ENCODE measurements around the gene GATAD2A. TPM values are rescaled to one million over a fixed set of nuclear protein-coding genes. Genes with fewer than 3 reads are reported as not detected.
A peak's percentile ranks its signal among the peaks of the same experiment; 100 is the strongest.

GATAD2A gene
- total RNA-seq, 1 donor from 2014 or later: 163 TPM

- Histone ChIP-seq H3K36me3 (ENCODE audit: insufficient read depth, low read length) (no peaks in the 10 kb centered on the region), H3K4me1 (ENCODE audit: insufficient read depth, low read length) (peaks cover 24% of the 10 kb centered on the region), H3K4me2 (ENCODE audit: low read length) (no peak overlapping the region), H3K4me3 (ENCODE audit: insufficient read depth, low read depth, low read length) (no peak overlapping the region), H3K79me2 (ENCODE audit: insufficient read depth, low read length) (peaks cover 94% of the 10 kb centered on the region), H2AFZ (ENCODE audit: low read depth, low read length) (no peak overlapping the region), H4K20me1 (ENCODE audit: insufficient read depth, low read length) (peaks cover 58% of the 10 kb centered on the region), H3K9ac (ENCODE audit: low read length) (no peak overlapping the region), H3K27ac (ENCODE audit: low read depth, low read length) (no peak overlapping the region), H3K9me3 (ENCODE audit: insufficient read depth, low read depth, low read length) (no peaks in the 10 kb centered on the region), H3K27me3 (ENCODE audit: insufficient read depth, low read length) (no peaks in the 10 kb centered on the region)
- H3K27ac Mint-ChIP-seq (ENCODE audit: unreplicated experiment): no peak overlapping the region
- FAIRE-seq: no peak
- H3K9me3 Mint-ChIP-seq (ENCODE audit: unreplicated experiment): peaks cover 2% of the 10 kb centered on the region
- H3K36me3 Mint-ChIP-seq (ENCODE audit: low read depth, unreplicated experiment): peaks cover 14% of the 10 kb centered on the region
- H3K27me3 Mint-ChIP-seq (ENCODE audit: low read depth, unreplicated experiment): no peaks in the 10 kb centered on the region
- no peak overlapping the region for H3K4me3 Mint-ChIP-seq (ENCODE audit: unreplicated experiment)
- TF ChIP-seq EZH2 (IDR thresholded peaks at IDR 0.05; ENCODE audit: insufficient read depth, low read length): no peak
- no peak for TF ChIP-seq CTCF (IDR thresholded peaks at IDR 0.05; ENCODE audit: insufficient read depth, low read depth, low read length)
- peak; percentile 30 for DNase-seq (ENCODE audit: low read depth)
- peaks cover 31% of the 10 kb centered on the region for H3K4me1 Mint-ChIP-seq (ENCODE audit: low read depth, unreplicated experiment)
Measured at GRCh38 chr19:19482809-19483596, 77.5 kb downstream of the GATAD2A start.

DNA sequence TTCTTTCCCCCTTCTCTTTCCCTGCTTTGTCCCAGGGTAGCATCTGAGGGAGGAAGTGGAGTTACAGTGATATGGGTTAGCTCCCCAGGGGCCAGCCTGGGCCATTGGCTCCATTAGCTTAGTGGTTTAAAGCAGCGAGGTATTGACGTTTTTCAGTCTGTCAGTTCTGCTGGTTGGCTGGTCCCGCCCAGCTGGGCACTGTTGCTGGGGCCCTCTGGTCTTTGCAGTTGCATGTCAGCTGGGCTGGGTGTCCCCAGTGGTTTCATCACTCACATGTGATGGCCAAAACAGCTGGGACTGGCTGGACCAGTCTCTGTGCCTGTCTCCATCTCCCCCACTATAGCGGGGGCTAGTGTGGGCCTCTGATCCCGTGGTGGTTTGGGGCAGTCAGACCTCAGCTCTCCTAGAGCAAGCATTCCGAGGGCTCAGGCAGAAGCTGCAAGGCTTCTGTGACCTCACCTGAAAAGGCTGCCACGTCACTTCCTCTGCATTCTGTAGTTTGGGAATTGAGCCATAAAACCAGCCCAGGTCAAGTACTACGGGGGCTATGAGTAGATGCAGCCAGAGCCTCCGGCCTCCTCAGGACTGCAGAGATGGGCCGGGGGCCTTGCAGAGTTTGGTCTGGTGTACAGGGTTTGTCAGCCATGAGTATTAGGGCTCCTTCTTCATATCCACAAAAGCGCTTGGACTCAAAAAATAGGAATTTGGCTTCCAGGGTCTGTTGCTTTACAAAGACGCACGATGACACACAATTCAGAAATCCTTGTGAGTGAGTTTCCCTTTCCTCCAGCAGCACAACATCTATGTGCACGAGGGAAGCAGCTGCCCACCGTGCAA is 79.9 kb downstream of the GATAD2A start:
- Mint-ChIP-seq H3K4me3 (ENCODE audit: unreplicated experiment) (no peak overlapping the region), H3K4me1 (ENCODE audit: low read depth, unreplicated experiment) (peaks cover 50% of the 10 kb centered on the region), H3K27me3 (ENCODE audit: low read depth, unreplicated experiment) (no peaks in the 10 kb centered on the region), H3K9me3 (ENCODE audit: unreplicated experiment) (peaks cover 2% of the 10 kb centered on the region), H3K27ac (ENCODE audit: unreplicated experiment) (peak overlapping the region; percentile 77), H3K36me3 (ENCODE audit: low read depth, unreplicated experiment) (peaks cover 18% of the 10 kb centered on the region)
- Histone ChIP-seq H3K4me3 (ENCODE audit: insufficient read depth, low read depth, low read length) (peak overlapping the region; percentile 21), H2AFZ (ENCODE audit: low read depth, low read length) (no peak overlapping the region), H3K4me2 (ENCODE audit: low read length) (peak overlapping the region; percentile 74), H3K9me3 (ENCODE audit: insufficient read depth, low read depth, low read length) (no peaks in the 10 kb centered on the region), H3K36me3 (ENCODE audit: insufficient read depth, low read length) (no peaks in the 10 kb centered on the region), H3K27ac (ENCODE audit: low read depth, low read length) (peak overlapping the region; percentile 79), H3K79me2 (ENCODE audit: insufficient read depth, low read length) (peaks cover 85% of the 10 kb centered on the region), H3K27me3 (ENCODE audit: insufficient read depth, low read length) (no peaks in the 10 kb centered on the region), H3K9ac (ENCODE audit: low read length) (peak overlapping the region; percentile 53), H4K20me1 (ENCODE audit: insufficient read depth, low read length) (peaks cover 41% of the 10 kb centered on the region), H3K4me1 (ENCODE audit: insufficient read depth, low read length) (peaks cover 47% of the 10 kb centered on the region)
- FAIRE-seq: no peak
- TF ChIP-seq EZH2 (IDR thresholded peaks at IDR 0.05; ENCODE audit: insufficient read depth, low read length): no peak
- TF ChIP-seq CTCF (IDR thresholded peaks at IDR 0.05; ENCODE audit: insufficient read depth, low read depth, low read length): no peak
- peak; percentile 55 for DNase-seq (ENCODE audit: low read depth)

Data from astrocyte (in vitro differentiated cells and primary cell).